Forelimb muscle (tissue), 1 donor: ENCODE measurements around the gene WDR5B. TPM values are rescaled to one million over a fixed set of nuclear protein-coding genes. Genes with fewer than 3 reads are reported as not detected.
"Not testable (repeated sequence)": the region's sequence is repeated elsewhere in the genome, so short reads cannot be mapped to it uniquely, and the experiment has no call there.

ENCODE experiments used
- DNase-seq: peaks from one replicate; pipeline ENCODE4 v3.0.0-alpha.2; 2013; ENCODE audit warnings: low read depth
- polyA plus RNA-seq: library from polyadenylated mRNA; unstranded; fragments of 120-200 nt; gene quantifications from one replicate; pipeline ENCODE4 v1.2.1, GENCODE V29; 2013; ENCODE audit not compliant: insufficient read length

Gene WDR5B
- polyA plus RNA-seq, 1 donor, result 3.9 TPM

DNA sequence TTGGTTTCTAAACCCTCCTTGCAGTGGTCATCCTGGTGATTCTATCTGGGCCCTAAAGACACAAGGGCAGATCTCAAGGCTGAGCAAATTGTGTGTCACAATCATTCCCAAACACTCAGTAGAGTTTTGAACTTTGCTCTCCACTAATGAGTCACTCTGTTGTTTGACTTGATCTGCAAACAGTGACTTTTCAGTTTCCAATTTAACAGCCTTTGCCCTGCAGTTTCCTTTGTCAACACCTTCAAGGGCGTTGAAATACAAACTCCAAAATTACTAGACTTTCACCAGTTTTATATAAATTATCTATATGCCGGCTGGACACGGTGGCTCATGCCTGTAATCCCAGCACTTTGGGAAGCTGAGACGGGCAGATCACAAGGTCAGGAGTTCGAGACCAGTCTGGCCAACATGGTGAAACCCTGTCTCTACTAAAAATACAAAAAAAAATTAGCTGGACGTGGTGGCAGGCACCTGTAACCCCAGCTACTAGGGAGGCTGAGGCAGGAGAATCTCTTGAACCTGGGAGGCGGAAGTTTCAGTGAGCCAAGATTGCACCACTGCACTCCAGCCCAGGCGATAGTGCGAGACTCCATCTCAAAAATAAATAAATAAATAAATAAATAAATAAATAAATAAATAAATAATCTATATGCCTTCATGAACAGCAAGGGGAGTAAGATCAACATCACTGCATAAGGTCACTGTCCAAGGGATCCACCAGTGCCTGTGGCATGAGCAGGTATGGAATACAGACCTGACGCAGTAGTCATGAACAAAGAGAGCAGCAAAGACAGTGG is 50.1 kb downstream of the WDR5B start:
- DNase-seq, result not testable (repeated sequence)

- no peak for DNase-seq
These were observed 50.8 kb downstream of the WDR5B start for GRCh38 chr3:122365073-122365472.

- no peak for DNase-seq
These were observed 51.4 kb downstream of the WDR5B start for GRCh38 chr3:122364490-122364889.

Other genes with a start within 250 kb of the WDR5B start
- gene CASR, start 232.4 kb downstream of the WDR5B start, polyA plus RNA-seq, result not detected
- gene CSTA, start 90.8 kb downstream of the WDR5B start, polyA plus RNA-seq, result 0.25 TPM
- gene MIX23, start 32.8 kb downstream of the WDR5B start, polyA plus RNA-seq, result 28.7 TPM
- 35.6 TPM for gene FAM162A, start 31.9 kb downstream of the WDR5B start, polyA plus RNA-seq
- gene KPNA1, start 98.9 kb upstream of the WDR5B start, polyA plus RNA-seq, result 49.2 TPM
- gene PARP9, start 148.2 kb upstream of the WDR5B start, polyA plus RNA-seq, result 18.4 TPM
- gene DTX3L, start 148.3 kb upstream of the WDR5B start, polyA plus RNA-seq, result 7.1 TPM
- 5.9 TPM for gene PARP15, start 161.6 kb upstream of the WDR5B start, polyA plus RNA-seq